MM.1S (cell line): ENCODE measurements around the gene MPDU1.

ENCODE experiments used
- DNase-seq: peaks from one replicate; pipeline ENCODE4 v3.0.0-alpha.2; 2015
- H2AFZ ChIP-seq: fragments of 300-600 bp; sonication (generic); 2 replicates; pipeline ENCODE4 v1.6.0; 2016; ENCODE audit warnings: antibody characterized with exemption, low read length
- H3F3A ChIP-seq: fragments of 300-600 bp; sonication (generic); 2 replicates; pipeline ENCODE4 v1.6.1; 2016; ENCODE audit warnings: mild to moderate bottlenecking, antibody characterized with exemption, low read length, moderate library complexity, mixed read lengths; ENCODE audit not compliant: insufficient read depth
- H3K27ac ChIP-seq: fragments of 300-600 bp; sonication (generic); 2 replicates; pipeline ENCODE4 v1.5.1; 2016; ENCODE audit warnings: mild to moderate bottlenecking, low read length
- H3K27me3 ChIP-seq: fragments of 300-600 bp; sonication (generic); replicated peaks from 2 replicates; pipeline ENCODE4 v1.6.0; 2016; ENCODE audit warnings: low read length; ENCODE audit not compliant: insufficient read depth
- H3K36me3 ChIP-seq: fragments of 300-600 bp; sonication (generic); replicated peaks from 2 replicates; pipeline ENCODE4 v1.6.1; 2016; ENCODE audit warnings: mild to moderate bottlenecking, low read length, mixed read lengths; ENCODE audit not compliant: insufficient read depth
- H3K4me1 ChIP-seq: fragments of 300-600 bp; sonication (generic); 2 replicates; pipeline ENCODE4 v1.6.1; 2016; ENCODE audit warnings: low read length, mixed read lengths
- H3K4me2 ChIP-seq: fragments of 300-600 bp; sonication (generic); 2 replicates; pipeline ENCODE4 v1.6.0; 2016; ENCODE audit warnings: low read depth, low read length
- H3K4me3 ChIP-seq: fragments of 300-600 bp; sonication (generic); 2 replicates; pipeline ENCODE4 v1.5.1; 2016; ENCODE audit warnings: low read length, mixed read lengths
- H3K79me2 ChIP-seq: fragments of 300-600 bp; sonication (generic); 2 replicates; pipeline ENCODE4 v1.6.1; 2016; ENCODE audit warnings: mixed run types, low read length, mixed read lengths
- H3K9ac ChIP-seq: fragments of 300-600 bp; sonication (generic); 2 replicates; pipeline ENCODE4 v1.6.1; 2016; ENCODE audit warnings: low read length, mixed read lengths
- H3K9me2 ChIP-seq: fragments of 300-600 bp; sonication (generic); replicated peaks from 2 replicates; pipeline ENCODE4 v1.6.1; 2016; ENCODE audit warnings: mild to moderate bottlenecking, low read length, mixed read lengths; ENCODE audit not compliant: insufficient read depth
- H3K9me3 ChIP-seq: fragments of 300-600 bp; sonication (generic); replicated peaks from 2 replicates; pipeline ENCODE4 v1.6.1; 2016; ENCODE audit warnings: mild to moderate bottlenecking, low read length, mixed read lengths; ENCODE audit not compliant: insufficient read depth
- H4K20me1 ChIP-seq: fragments of 300-600 bp; sonication (generic); 2 replicates; pipeline ENCODE4 v1.6.1; 2016; ENCODE audit warnings: mild to moderate bottlenecking, low read length, moderate library complexity, mixed read lengths; ENCODE audit not compliant: insufficient read depth
- CTCF ChIP-seq: fragments of 300-600 bp; sonication (generic); IDR thresholded peaks from 2 replicates; pipeline ENCODE4 v1.5.1; 2016; ENCODE audit warnings: antibody characterized with exemption, low read length, mixed read lengths
- EZH2 ChIP-seq: fragments of 300-600 bp; sonication (generic); optimal IDR thresholded peaks from 2 replicates; pipeline ENCODE3; 2017; ENCODE audit warnings: low read depth, mild to moderate bottlenecking, antibody characterized with exemption, low read length, mixed read lengths
- EZH2phosphoT487 ChIP-seq: fragments of 300-600 bp; sonication (generic); IDR thresholded peaks from 2 replicates; pipeline ENCODE4 v1.6.1; 2018; ENCODE audit warnings: antibody characterized with exemption, low read length

MPDU1 gene

GRCh38 chr17:7549401-7550055 lies 34.1 kb upstream of the MPDU1 start:
- Histone ChIP-seq H3K4me1 (peaks cover 18% of the 10 kb centered on the region), H3K4me3 (no peak overlapping the region), H3K27ac (no peak overlapping the region), H3K4me2 (no peak overlapping the region), H3F3A (peaks cover 18% of the 10 kb centered on the region), H3K9ac (no peak overlapping the region), H3K9me3 (no peaks in the 10 kb centered on the region), H4K20me1 (no peaks in the 10 kb centered on the region), H3K36me3 (no peaks in the 10 kb centered on the region), H3K27me3 (peaks cover 7% of the 10 kb centered on the region), H3K9me2 (no peaks in the 10 kb centered on the region), H2AFZ (no peak overlapping the region), H3K79me2 (no peaks in the 10 kb centered on the region)
- no peak for DNase-seq
- TF ChIP-seq EZH2, result no peak
- no peak for TF ChIP-seq EZH2phosphoT487
- no peak for TF ChIP-seq CTCF

- Histone ChIP-seq H3K9ac (no peak overlapping the region), H3K4me1 (peaks cover 18% of the 10 kb centered on the region), H3K36me3 (no peaks in the 10 kb centered on the region), H3K4me3 (no peak overlapping the region), H3K9me2 (no peaks in the 10 kb centered on the region), H3K9me3 (no peaks in the 10 kb centered on the region), H2AFZ (no peak overlapping the region), H3F3A (peaks cover 18% of the 10 kb centered on the region), H3K27me3 (peaks cover 7% of the 10 kb centered on the region), H3K79me2 (no peaks in the 10 kb centered on the region), H4K20me1 (no peaks in the 10 kb centered on the region), H3K27ac (no peak overlapping the region), H3K4me2 (no peak overlapping the region)
- no peak for DNase-seq
- TF ChIP-seq CTCF (no peak), EZH2phosphoT487 (no peak), EZH2 (no peak)
Measured at GRCh38 chr17:7550344-7550743, 33.3 kb upstream of the MPDU1 start.

- H3K4me1 ChIP-seq, result peaks cover 18% of the 10 kb centered on the region
- H3K9me3 ChIP-seq, result no peaks in the 10 kb centered on the region
- H3K79me2 ChIP-seq, result no peaks in the 10 kb centered on the region
- no peak overlapping the region for H2AFZ ChIP-seq
- no peak overlapping the region for H3K4me2 ChIP-seq
- no peak for DNase-seq
- H3K27ac ChIP-seq, result no peak overlapping the region
- H3F3A ChIP-seq, result peaks cover 18% of the 10 kb centered on the region
- H3K9ac ChIP-seq, result no peak overlapping the region
- H3K36me3 ChIP-seq, result no peaks in the 10 kb centered on the region
- H3K4me3 ChIP-seq, result no peak overlapping the region
- H3K27me3 ChIP-seq, result peaks cover 7% of the 10 kb centered on the region
- H4K20me1 ChIP-seq, result no peaks in the 10 kb centered on the region
- no peaks in the 10 kb centered on the region for H3K9me2 ChIP-seq
- TF ChIP-seq EZH2, result no peak
- TF ChIP-seq EZH2phosphoT487, result no peak
- TF ChIP-seq CTCF, result no peak
Measured at GRCh38 chr17:7551396-7551795, 32.3 kb upstream of the MPDU1 start.
